GM10847 (cell line): ENCODE results near the gene TRIP11.
A peak's percentile ranks its signal among the peaks of the same experiment; 100 is the strongest.

Source experiments
- POLR2A ChIP-seq: IDR thresholded peaks from 2 replicates; pipeline ENCODE4 v1.6.1; 2011; ENCODE audit not compliant: insufficient read length; ENCODE audit errors: extremely low read depth

Gene TRIP11

DNA sequence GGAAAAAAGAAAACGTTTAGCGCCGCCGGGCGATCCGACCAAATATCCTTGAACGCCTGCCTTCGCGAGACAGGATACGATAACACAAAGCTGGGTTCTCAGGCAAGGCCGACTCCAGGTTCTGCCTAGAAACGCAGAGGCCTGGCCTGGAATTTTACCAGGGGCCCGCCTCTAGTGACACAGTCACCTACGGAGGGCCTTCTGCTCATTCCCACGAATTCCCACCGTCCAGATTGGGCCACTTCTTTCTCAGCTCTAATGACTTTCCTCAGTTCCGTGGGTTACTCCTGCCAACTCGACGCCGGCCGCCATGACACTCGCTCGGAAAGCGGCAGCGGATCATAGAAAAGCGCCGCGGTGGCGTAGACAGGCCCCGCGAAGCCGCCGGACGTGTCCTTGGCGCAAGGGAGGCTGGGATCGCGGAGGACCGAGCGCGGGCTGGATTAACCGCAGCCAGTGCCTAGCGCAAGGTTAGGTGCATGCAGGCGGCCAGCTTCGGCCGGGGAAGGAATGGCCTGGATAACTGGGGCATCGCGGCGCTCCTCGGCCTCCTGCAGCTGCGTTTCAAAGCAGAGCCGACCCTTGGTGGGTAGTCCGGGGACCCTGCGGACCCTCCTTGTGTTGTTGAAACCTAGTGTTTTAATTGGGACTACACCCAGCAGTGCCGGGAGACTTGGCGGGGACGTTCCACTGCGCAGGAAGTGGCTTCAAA lies at the start of gene TRIP11:
TSS of gene TRIP11 (minus strand) at position 341 of the 712 bp plus-strand sequence. CDS start 374 bp downstream, outside the sequence.
- TF ChIP-seq POLR2A: peak; percentile 96

DNA sequence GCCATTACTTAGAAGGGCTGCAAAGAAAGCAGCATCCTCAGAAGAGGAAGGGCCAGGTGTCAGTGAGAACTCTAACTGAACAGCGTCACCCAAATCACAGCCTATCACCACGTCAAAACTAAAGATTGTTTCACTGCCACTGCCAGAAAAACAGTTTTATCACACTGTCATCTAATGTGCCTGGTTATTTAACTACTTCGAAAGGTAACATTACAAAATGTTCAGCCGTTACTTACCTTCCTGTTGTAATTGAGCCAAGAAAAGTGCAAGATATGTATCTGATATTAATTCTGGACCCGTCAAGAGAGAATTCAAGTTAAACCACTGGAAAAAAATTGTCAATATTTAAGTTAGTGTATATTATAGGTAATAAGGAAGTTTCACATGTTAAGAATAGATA lies 48.6 kb upstream of the TRIP11 start:
- TF ChIP-seq POLR2A: no peak

DNA sequence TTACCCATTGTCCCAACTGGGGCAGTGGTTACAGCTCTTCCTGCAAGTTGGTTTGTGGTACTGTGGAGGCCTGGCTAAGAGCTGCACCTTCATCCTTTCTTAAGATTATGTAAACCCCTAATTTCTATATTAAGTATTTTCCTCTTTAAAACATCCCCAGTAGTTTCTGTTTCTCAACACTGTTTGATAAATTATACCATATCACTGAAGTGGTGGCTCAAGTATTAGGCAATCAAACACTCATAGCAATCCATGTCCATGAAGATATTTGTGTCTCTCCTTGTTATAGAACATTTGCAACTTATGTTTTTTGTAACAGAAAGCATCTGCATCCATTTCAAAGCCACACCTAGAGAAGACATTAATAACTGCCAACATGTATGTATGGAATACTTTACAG lies 34.7 kb upstream of the TRIP11 start:
- no peak for TF ChIP-seq POLR2A

DNA sequence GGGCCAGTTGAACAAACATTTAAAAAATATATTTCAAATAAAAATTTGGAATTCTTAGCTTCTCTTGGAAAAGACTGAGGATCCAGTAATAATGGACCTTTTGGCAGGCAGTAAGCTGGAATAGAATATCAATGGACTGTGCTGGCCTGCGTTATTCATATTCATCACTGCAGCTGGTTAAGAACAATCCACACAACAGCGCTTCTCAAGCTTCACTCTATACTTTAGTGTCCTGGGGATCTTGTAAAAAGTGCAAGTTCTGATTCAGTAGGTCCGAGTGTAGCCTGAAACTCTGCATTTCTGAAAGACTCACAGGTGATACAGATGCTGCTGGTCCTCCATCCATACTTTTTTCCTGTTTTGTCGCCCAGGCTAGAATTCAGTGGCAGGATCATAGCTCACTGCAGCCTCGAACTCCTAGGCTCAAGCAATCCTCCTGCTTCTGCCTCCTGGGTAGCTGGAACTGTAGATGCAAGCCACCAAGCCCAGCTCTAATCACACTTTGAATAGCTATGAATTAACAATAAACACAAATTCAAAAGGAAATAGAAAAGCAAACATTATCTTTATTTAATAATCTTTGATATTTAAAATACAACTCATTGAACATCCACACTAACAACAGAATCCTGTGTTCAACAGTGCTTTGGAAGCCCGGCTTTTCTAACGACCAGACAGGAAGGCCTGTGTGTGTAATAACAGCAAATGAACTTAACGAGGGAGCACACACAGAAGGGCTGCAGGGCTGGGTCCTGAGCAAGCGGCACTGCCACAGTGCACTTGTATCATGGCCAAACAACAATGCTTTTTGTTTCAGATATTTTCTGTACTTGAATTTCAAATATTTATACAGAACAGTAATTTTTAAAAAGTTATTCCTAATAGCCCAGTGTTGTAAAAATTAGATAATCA lies 18.4 kb upstream of the TRIP11 start:
- TF ChIP-seq POLR2A: no peak

DNA sequence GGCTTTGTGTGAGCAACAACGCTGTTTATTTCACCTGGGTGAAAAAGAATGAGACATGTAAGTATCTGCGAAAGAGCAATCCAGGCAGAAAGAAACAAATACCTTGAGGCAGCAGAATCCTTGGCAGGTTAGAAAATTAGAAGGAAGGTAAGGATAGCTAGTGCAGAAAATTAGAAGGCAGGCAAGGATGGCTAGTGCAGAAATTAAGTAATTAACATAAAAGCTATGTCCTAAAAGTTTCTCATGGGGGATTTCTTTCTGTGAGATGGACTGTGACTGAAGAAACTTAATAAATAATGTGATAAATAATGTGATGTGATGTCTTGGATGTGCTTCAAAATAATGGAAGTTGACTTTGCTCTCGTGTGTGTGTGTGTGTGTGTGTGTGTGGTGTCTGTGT lies 9.9 kb upstream of the TRIP11 start:
- no peak for TF ChIP-seq POLR2A

DNA sequence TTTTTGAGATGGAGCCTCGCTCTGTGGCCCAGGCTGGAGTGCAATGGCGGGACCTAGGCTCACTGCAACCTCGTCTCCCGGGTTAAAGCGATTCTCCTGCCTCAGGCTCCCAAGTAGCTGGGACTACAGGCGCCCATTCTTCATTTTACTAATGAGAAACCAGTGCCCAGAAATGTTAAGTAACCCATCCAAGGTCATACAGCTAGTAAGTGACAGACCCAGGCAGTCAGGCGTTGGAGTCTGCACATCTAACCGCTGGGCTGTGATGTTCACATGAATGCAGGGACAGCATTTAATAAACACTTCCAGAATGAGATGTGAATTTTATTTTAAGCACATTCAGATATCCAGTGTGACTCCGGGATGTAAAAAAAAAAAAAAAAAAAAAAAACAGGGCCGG lies 1.3 kb upstream of the TRIP11 start:
- TF ChIP-seq POLR2A: no peak

DNA sequence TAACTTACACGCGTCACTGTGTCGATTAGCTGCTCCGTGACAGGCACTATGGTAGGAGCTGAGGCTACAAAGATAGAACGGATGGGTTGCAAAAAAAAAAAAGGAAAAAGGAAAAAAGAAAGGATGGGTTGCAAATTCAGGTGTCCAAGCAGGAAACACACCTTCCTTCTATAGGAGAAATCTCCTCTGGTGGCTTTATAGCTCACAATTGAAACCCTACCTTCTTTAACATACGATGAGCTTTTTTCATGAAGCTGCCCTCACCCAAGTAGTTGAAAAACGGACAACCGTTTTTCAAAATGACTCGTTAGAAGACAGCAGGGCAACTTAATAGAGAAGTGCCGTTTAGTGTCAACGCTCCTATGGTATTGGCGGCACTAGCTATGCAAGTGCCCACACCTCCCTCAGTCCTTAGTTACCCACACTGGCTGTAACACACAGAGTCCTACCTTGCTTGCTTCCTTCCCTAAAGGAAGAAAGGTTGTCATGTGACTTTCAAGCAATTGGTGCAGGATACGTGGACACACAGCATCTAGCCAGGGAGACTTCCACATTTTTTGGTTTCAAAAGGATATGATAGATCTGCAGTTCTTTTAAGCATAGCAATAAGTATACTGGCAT lies 682 bp upstream of the TRIP11 start:
- no peak for TF ChIP-seq POLR2A

DNA sequence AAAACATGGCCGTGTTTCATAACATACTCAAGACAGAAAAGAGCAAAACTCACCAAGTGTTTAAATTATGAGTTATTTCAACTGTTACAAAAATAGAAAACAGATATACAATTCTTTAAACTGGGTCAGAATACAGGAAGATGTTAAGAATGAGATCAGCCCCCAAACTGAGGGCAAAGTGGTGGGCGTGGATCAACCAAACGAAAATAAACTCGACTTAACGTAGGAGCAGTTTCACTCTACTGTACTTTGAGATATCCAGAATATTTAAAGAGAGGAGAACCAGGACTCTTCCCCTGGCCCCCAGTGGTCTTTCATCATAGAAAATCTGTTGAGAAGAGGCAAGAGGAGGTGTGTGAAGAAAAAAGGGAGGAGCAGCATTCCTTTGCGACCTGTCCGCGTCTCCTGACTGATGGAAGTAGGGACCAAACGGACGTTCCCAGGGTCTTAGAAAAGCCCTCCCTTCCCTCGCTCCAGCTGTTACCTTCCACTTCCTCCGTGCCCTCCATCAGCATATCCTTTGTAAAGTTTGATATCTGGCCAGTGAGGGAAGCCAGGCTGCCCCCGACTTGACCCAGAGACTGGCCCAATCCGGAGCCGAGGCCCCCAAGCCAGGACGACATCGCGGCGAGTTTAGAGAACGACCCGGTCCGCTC lies 668 bp downstream of the TRIP11 start:
- TF ChIP-seq POLR2A: no peak

DNA sequence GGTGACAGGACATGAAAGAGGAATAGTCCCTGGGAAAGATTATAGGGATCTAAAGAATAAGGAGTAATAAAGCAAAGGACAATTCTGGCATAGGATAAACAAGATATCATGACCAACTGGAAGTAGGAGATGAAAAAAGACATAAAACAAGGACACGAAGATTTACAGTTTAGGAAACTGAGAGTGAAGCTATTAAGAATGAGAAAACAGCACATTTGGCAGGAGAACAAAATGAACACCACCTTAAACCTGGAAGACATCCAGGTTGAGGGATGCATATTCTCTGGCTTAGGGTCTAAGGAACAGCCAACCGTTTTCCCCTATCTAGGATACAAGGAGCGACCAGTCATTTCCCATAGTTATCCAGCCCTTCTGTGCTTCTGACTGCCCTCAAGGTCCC lies 1.9 kb downstream of the TRIP11 start:
- no peak for TF ChIP-seq POLR2A

DNA sequence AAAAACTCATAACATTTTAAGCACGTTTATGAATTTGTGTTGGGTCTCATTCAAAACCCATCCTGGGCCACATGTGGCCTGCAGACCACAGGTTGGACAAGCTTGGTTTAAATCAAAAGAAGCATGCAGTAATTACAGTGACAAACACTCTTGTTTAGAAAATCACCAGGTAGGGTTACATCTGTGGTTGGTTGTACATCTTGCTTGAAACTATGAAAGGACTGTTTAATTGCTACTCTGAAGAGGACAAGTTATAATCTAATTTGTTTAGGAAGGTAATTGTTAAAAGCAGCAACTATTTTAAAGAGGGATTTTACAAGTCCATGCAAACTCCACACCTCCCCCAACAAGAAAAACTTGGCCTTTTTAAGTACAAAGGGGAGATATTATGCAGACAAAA lies 4.0 kb downstream of the TRIP11 start:
- TF ChIP-seq POLR2A: no peak

DNA sequence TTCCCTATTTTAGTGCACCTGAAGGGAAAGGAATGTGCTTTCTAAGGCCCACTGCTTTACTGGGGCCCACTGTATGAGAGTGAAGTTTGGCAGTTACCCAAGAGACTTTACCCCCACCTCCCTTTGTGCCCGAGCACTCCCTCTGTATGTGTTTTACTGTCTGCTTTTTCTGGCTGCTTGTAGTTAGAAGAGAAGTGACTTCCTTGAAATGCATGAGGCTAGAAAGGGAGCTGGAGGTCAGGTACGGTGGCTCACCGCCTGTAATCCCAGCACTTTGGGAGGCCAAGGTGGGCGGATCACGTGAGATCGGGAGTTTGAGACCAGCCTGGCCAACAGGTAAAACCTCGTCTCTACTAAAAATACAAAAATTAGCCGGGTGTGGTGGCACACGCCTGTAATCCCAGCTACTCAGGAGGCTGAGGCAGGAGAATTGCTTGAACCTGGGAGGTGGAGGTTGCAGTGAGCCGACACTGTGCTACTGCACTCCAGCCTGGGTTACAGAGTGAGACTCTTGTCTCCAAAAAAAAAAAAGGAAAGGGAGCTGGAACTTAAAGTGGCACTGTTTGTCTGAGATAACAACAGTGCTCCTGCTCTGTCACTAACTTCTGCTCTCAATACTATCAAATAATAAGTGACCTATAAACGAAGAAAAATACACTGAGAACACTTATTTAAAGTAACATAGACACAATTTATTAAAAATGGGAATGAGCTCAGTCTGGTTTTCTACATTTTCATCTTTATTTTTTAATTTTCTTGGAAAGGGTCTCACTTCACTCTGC lies 5.8 kb downstream of the TRIP11 start:
- TF ChIP-seq POLR2A: no peak

DNA sequence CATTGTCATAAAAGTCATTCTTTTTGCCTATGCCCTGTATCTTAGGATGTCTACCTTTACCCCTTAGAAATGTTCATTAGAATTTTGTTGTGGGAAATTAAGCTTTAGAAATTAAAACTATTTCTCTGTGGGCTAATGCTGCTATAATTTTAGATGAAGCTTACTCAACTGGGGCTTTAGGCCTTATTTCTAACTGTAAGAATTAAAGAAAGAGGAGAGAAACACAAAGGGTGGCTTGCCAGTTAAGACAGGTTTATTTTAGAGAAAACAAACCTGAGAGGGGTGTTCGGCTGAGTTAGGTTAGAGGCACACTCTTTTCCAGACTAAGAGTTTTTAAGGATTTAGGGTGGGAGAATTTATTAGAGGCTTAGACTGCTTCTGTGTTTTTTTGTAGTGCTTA lies 6.4 kb downstream of the TRIP11 start:
- TF ChIP-seq POLR2A: no peak

DNA sequence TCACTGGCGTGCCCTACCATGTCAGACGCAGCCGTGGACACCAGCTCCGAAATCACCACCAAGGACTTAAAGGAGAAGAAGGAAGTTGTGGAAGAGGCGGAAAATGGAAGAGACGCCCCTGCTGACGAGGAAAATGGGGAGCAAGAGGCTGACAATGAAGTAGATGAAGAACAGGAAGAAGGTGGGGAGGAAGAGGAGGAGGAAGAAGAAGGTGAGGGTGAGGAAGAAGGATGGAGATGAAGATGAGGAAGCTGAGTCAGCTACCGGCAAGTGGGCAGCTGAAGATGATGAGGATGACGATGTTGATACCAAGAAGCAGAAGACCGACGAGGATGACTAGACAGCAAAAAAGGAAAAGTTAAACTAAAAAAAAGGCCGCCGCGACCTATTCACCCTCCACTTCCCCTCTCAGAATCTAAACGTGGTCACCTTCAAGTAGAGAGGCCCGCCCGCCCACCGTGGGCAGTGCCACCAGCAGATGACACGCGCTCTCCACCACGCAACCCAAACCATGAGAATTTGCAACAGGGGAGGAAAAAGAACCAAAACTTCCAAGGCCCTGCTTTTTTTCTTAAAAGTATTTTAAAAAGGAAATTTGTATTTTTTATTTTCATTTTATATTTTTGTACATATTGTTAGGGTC lies 13.2 kb downstream of the TRIP11 start:
- no peak for TF ChIP-seq POLR2A

DNA sequence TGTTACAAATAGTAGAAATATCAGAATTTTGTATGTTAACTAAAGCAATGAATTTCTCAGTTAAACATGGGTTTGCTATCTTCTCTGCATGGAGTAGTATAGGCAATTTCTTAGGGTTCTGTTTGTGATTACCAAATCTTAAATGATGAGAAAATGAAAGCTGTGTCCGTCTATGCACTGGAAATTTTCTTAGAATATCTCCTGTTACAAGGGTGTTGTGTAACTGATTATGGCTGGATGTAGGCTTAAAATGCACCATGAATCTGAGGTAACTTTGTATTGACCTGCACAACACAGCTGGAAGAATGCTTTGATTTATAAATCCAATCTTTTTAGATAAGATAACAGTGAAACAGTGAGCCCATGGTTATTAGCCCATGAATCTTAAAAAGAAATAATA lies 17.8 kb downstream of the TRIP11 start:
- no peak for TF ChIP-seq POLR2A
